ENCODE results near the gene BLOC1S1. TPM values are rescaled to one million over a fixed set of nuclear protein-coding genes. Genes with fewer than 3 reads are reported as not detected.
A peak's percentile ranks its signal among the peaks of the same experiment; 100 is the strongest.

BLOC1S1 gene
- total and polyA plus RNA-seq, 8 donors = 12.8 to 451 (median 239) TPM

GRCh38 chr12:55704824-55705718 lies 10.8 kb upstream of the BLOC1S1 start:
- WGBS, 5 donors = 47 to 68% (median 64%) methylated on average over 9 of the region's 9 CpGs
- Histone ChIP-seq H3K36me3 (peaks cover 0 to 9% (median 0%) of the 10 kb centered on the region in 4 donors), H3K4me3 (peak overlapping the region; percentile 9 to 79 (median 68)), H3K9me3 (no peaks in the 10 kb centered on the region), H3K27me3 (peaks cover 0 to 34% (median 0%) of the 10 kb centered on the region in 3 donors), H3K27ac (peak overlapping the region in 4 of 5 donors; percentile 75 to 89 (median 82)), H3K4me1 (peaks cover 22 to 66% (median 45%) of the 10 kb centered on the region in 4 donors)
- intact Hi-C loops (cut with DNase I; ENCODE audit: low total_unique reads) = no loop called here
- no peak for TF ChIP-seq CTCF (IDR thresholded peaks at IDR 0.05)
- no peak for TF ChIP-seq POLR2AphosphoS5 (IDR thresholded peaks at IDR 0.05)
- no peak for TF ChIP-seq EP300 (IDR thresholded peaks at IDR 0.05)
- TF ChIP-seq POLR2A (IDR thresholded peaks at IDR 0.05) = no peak
- DNase-seq = peak in 1 of 2 donors; percentile 46

GRCh38 chr12:55705782-55706402 lies 10.0 kb upstream of the BLOC1S1 start:
- Histone ChIP-seq H3K4me1 (peaks cover 22 to 59% (median 41%) of the 10 kb centered on the region in 4 donors), H3K36me3 (peaks cover 0 to under 1% (median 0%) of the 10 kb centered on the region in 4 donors), H3K27me3 (peaks cover 0 to 34% (median 0%) of the 10 kb centered on the region in 3 donors), H3K27ac (peak overlapping the region in 4 of 5 donors; percentile 75 to 89 (median 82)), H3K4me3 (peak overlapping the region; percentile 68 to 79 (median 73)), H3K9me3 (no peaks in the 10 kb centered on the region)
- WGBS, 5 donors = 36 to 56% (median 42%) methylated on average over 5 of the region's 5 CpGs
- TF ChIP-seq CTCF (IDR thresholded peaks at IDR 0.05) = peak in 3 of 7 experiments; percentile 16 to 36 (median 19)
- TF ChIP-seq EP300 (IDR thresholded peaks at IDR 0.05) = no peak
- intact Hi-C loops (cut with DNase I; ENCODE audit: low total_unique reads) = no loop called here
- peak in 1 of 2 donors; percentile 33 for DNase-seq

GRCh38 chr12:55706568-55707218 lies 9.2 kb upstream of the BLOC1S1 start:
- Histone ChIP-seq H3K27me3 (peaks cover 0 to 34% (median 0%) of the 10 kb centered on the region in 3 donors), H3K36me3 (no peaks in the 10 kb centered on the region), H3K4me3 (peak overlapping the region; percentile 68 to 79 (median 73)), H3K9me3 (no peaks in the 10 kb centered on the region), H3K4me1 (peaks cover 22 to 56% (median 37%) of the 10 kb centered on the region in 4 donors), H3K27ac (peak overlapping the region in 4 of 5 donors; percentile 75 to 89 (median 82))
- DNase-seq = peak in 1 of 2 donors; percentile 26
- WGBS, 5 donors = 64 to 84% (median 75%) methylated on average over 2 of the region's 2 CpGs
- TF ChIP-seq POLR2A (IDR thresholded peaks at IDR 0.05) (no peak), EP300 (IDR thresholded peaks at IDR 0.05) (no peak), CTCF (IDR thresholded peaks at IDR 0.05) (no peak), POLR2AphosphoS5 (IDR thresholded peaks at IDR 0.05) (no peak)
- intact Hi-C loops (cut with DNase I; ENCODE audit: low total_unique reads) = no loop called here

- peaks cover 0 to 34% (median 0%) of the 10 kb centered on the region in 3 donors for H3K27me3 ChIP-seq
- TF ChIP-seq POLR2AphosphoS5 (IDR thresholded peaks at IDR 0.05) (no peak), POLR2A (IDR thresholded peaks at IDR 0.05) (no peak), CTCF (IDR thresholded peaks at IDR 0.05) (no peak)
- no peaks in the 10 kb centered on the region for H3K9me3 ChIP-seq
- H3K36me3 ChIP-seq = no peaks in the 10 kb centered on the region
- peak overlapping the region in 4 of 5 donors; percentile 75 to 89 (median 82) for H3K27ac ChIP-seq
- 4 to 11% (median 7%) methylated on average over 17 to 22 of the region's 22 CpGs for WGBS, 5 donors
- peak overlapping the region; percentile 68 to 79 (median 73) for H3K4me3 ChIP-seq
- peak in 1 of 2 donors; percentile 50 for DNase-seq
- peaks cover 22 to 60% (median 36%) of the 10 kb centered on the region in 4 donors for H3K4me1 ChIP-seq
- intact Hi-C loops (cut with DNase I; ENCODE audit: low total_unique reads) = no loop called here
Measured at GRCh38 chr12:55707219-55707671, 8.6 kb upstream of the BLOC1S1 start.
